Caco-2 (cell line): ENCODE results near the gene NAA38. TPM values are rescaled to one million over a fixed set of nuclear protein-coding genes. Genes with fewer than 3 reads are reported as not detected.

Source experiments
- BruUV-seq: library from RNA; stranded (reverse); fragments of 400-500 nt; replicated peaks from 2 replicates; lab custom pipeline; 2021; lab: Mats Ljungman, UMichigan
- CTCF ChIA-PET: fragments of 300-600 bp; sonication (Branson Sonifier 250); formaldehyde crosslinking; loops from one replicate; lab custom pipeline; 2022; ENCODE audit warnings: antibody characterized with exemption; lab: Charles Lee
- POLR2A ChIA-PET: fragments of 300-600 bp; sonication (Branson Sonifier 250); formaldehyde crosslinking; loops from one replicate; lab custom pipeline; 2022; ENCODE audit warnings: antibody characterized with exemption; lab: Charles Lee
- DNase-seq, 2 experiments: peaks; one replicate each; pipeline versions ENCODE4 v3.0.0 to v3.0.0-alpha.2; 2020 to 2022
- H3K27me3 ChIP-seq: replicated peaks from 2 replicates; pipeline ENCODE4 v1.6.0; 2011; ENCODE audit warnings: low read length; ENCODE audit not compliant: control insufficient read depth, insufficient read depth
- H3K36me3 ChIP-seq: 2 replicates; pipeline ENCODE4 v1.5.1; 2011; ENCODE audit warnings: low read length; ENCODE audit not compliant: control insufficient read depth, insufficient read depth
- H3K4me1 ChIP-seq: fragments of 250-450 bp; sonication (Bioruptor Pico); 2 replicates; pipeline ENCODE4 v1.5.1; 2020; ENCODE audit warnings: mild to moderate bottlenecking
- H3K4me3 ChIP-seq: 2 replicates; pipeline ENCODE4 v1.5.1; 2011; ENCODE audit warnings: low read depth, mild to moderate bottlenecking, control low read depth, low read length
- H3K9me3 ChIP-seq: fragments of 250-450 bp; sonication (Bioruptor Pico); 2 replicates; pipeline ENCODE4 v1.5.1; 2020; ENCODE audit warnings: mild to moderate bottlenecking, moderate library complexity
- H3K27ac Mint-ChIP-seq: one replicate; pipeline ENCODE4 v1.8.0; 2022; ENCODE audit warnings: mixed read lengths; ENCODE audit not compliant: unreplicated experiment
- H3K27me3 Mint-ChIP-seq: one replicate; pipeline ENCODE4 v1.8.0; 2022; ENCODE audit warnings: mixed read lengths; ENCODE audit not compliant: insufficient read depth, unreplicated experiment
- H3K36me3 Mint-ChIP-seq: one replicate; pipeline ENCODE4 v1.8.0; 2022; ENCODE audit warnings: mild to moderate bottlenecking, mixed read lengths; ENCODE audit not compliant: insufficient read depth, unreplicated experiment
- H3K4me1 Mint-ChIP-seq: one replicate; pipeline ENCODE4 v1.8.0; 2022; ENCODE audit warnings: low read depth, mixed read lengths; ENCODE audit not compliant: unreplicated experiment
- H3K4me3 Mint-ChIP-seq: one replicate; pipeline ENCODE4 v1.8.0; 2022; ENCODE audit warnings: mild to moderate bottlenecking, moderate library complexity, mixed read lengths; ENCODE audit not compliant: unreplicated experiment
- H3K9me3 Mint-ChIP-seq: one replicate; pipeline ENCODE4 v1.8.0; 2022; ENCODE audit warnings: mixed read lengths; ENCODE audit not compliant: unreplicated experiment
- intact Hi-C: fragments of 100-400 bp; cut with micrococcal nuclease; formaldehyde crosslinking; loops from one replicate; pipeline ENCODE4 v1.10.0; 2022; ENCODE audit not compliant: unreplicated experiment
- total RNA-seq: library from RNA; stranded (reverse); gene quantifications from 2 replicates; pipeline ENCODE4 v1.2.3, GENCODE V29; 2022
- TF ChIP-seq, protein P1 (sequence below), 2 experiments: fragments of 200-600 bp in 1 of 2; IDR thresholded peaks; 1 replicate in 1 of 2; 2 replicates in 1 of 2; pipeline versions ENCODE4 v1.5.1 to v1.8.0; 2011 to 2022; ENCODE audit warnings: antibody characterized with exemption in 1 of 2, control low read depth in 1 of 2, inconsistent platforms in 1 of 2, low read depth in 1 of 2, low read length in 1 of 2, mild to moderate bottlenecking in 1 of 2, moderate library complexity in 1 of 2; ENCODE audit not compliant: insufficient read depth in 1 of 2, severe bottlenecking in 1 of 2, unreplicated experiment in 1 of 2

The NAA38 gene
- total RNA-seq, 1 experiment from 2014 or later = 27.4 TPM

DNA sequence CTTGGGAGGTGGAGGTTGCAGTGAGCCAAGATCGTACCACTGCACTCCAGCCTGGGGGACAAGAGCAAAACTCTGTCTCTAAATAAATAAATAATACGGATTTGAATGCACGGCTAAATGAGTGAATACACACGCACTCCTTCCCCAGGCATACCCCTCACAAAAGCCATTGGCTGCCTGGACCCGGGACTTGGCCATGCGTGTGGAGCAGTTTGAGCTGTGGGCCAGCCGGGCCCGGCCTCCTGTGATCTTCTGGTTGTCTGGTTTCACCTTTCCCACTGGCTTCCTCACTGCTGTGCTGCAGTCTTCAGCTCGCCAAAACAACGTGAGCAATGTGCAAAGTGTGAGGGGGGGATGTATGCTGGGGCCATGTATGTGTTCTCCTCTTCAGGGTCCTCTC is 24.9 kb downstream of the NAA38 start:
- TF ChIP-seq, protein P1, sequence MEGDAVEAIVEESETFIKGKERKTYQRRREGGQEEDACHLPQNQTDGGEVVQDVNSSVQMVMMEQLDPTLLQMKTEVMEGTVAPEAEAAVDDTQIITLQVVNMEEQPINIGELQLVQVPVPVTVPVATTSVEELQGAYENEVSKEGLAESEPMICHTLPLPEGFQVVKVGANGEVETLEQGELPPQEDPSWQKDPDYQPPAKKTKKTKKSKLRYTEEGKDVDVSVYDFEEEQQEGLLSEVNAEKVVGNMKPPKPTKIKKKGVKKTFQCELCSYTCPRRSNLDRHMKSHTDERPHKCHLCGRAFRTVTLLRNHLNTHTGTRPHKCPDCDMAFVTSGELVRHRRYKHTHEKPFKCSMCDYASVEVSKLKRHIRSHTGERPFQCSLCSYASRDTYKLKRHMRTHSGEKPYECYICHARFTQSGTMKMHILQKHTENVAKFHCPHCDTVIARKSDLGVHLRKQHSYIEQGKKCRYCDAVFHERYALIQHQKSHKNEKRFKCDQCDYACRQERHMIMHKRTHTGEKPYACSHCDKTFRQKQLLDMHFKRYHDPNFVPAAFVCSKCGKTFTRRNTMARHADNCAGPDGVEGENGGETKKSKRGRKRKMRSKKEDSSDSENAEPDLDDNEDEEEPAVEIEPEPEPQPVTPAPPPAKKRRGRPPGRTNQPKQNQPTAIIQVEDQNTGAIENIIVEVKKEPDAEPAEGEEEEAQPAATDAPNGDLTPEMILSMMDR (IDR thresholded peaks at IDR 0.05; ENCODE audit: insufficient read depth in 1 of 2, low read depth in 1 of 2, low read length in 1 of 2, severe bottlenecking in 1 of 2, unreplicated experiment in 1 of 2) = no peak
- Mint-ChIP-seq H3K27me3 (no peaks in the 10 kb centered on the region), H3K9me3 (no peaks in the 10 kb centered on the region), H3K4me3 (no peak overlapping the region), H3K4me1 (peaks cover 5% of the 10 kb centered on the region), H3K36me3 (peaks cover 31% of the 10 kb centered on the region), H3K27ac (no peak overlapping the region)
- Histone ChIP-seq H3K27me3 (no peaks in the 10 kb centered on the region), H3K4me3 (no peak overlapping the region), H3K4me1 (0 out of 2 replicates have a peak, but pooled peaks cover 5% of the 10 kb centered on the region), H3K36me3 (no peaks in the 10 kb centered on the region), H3K9me3 (no peaks in the 10 kb centered on the region)
- intact Hi-C loops = no loop called here
- CTCF ChIA-PET = interaction anchor here (0.6 to 0.9 kb wide), 2 partner anchors 25 to 89 kb away, joined by 3 to 8 read pairs; partner anchors contain the start of gene NAA38
- no peak for DNase-seq
- no TSS peak for BruUV-seq
- POLR2A ChIA-PET = no interaction called here

DNA sequence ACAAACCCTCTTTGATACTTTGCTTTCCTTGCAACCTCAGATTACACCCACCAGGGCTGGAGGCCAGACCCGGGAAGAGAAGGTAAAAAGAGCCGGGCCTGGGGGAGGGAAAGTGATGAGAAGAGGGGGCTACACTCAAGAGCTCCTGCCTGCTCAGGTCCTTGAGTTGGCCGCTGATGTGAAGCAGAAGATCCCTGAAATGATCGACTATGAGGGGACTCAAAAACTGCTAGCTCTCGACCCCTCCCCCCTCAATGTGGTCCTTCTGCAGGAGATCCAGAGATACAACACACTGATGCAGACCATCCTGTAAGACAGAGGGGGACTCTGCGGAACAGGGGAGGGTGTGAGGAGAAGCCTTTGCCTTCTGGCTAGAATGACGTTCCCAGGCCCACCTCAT is 26.1 kb downstream of the NAA38 start:
- Histone ChIP-seq H3K36me3 (no peaks in the 10 kb centered on the region), H3K4me1 (0 out of 2 replicates have a peak, but pooled peaks cover 5% of the 10 kb centered on the region), H3K4me3 (no peak overlapping the region), H3K9me3 (no peaks in the 10 kb centered on the region), H3K27me3 (no peaks in the 10 kb centered on the region)
- Mint-ChIP-seq H3K4me3 (no peak overlapping the region), H3K27ac (no peak overlapping the region), H3K9me3 (no peaks in the 10 kb centered on the region), H3K4me1 (peaks cover 5% of the 10 kb centered on the region), H3K36me3 (peaks cover 19% of the 10 kb centered on the region), H3K27me3 (no peaks in the 10 kb centered on the region)
- POLR2A ChIA-PET = no interaction called here
- TF ChIP-seq, protein P1 (IDR thresholded peaks at IDR 0.05; ENCODE audit: insufficient read depth in 1 of 2, low read depth in 1 of 2, low read length in 1 of 2, severe bottlenecking in 1 of 2, unreplicated experiment in 1 of 2) = no peak
- intact Hi-C loops = no loop called here
- CTCF ChIA-PET = no interaction called here
- no TSS peak for BruUV-seq
- no peak for DNase-seq

DNA sequence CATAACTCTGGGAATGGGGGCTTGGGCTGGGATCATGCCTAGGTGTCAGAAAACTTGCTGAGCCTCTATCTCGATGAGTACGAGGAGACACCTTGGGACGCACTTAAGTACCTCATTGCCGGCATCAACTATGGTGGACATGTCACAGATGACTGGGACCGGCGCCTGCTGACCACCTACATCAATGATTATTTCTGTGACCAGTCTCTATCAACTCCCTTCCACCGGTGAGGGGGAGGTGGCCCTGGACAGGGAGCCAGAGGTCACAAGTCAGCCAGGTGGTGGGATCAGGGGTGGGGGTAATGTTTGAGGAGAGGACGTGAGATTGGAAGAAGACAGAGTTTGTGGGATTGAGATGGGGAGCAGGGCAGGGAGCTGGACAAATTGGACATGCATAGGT is 26.7 kb downstream of the NAA38 start:
- Histone ChIP-seq H3K4me1 (0 out of 2 replicates have a peak, but pooled peaks cover 5% of the 10 kb centered on the region), H3K27me3 (no peaks in the 10 kb centered on the region), H3K36me3 (no peaks in the 10 kb centered on the region), H3K9me3 (no peaks in the 10 kb centered on the region), H3K4me3 (no peak overlapping the region)
- TF ChIP-seq, protein P1 (IDR thresholded peaks at IDR 0.05; ENCODE audit: insufficient read depth in 1 of 2, low read depth in 1 of 2, low read length in 1 of 2, severe bottlenecking in 1 of 2, unreplicated experiment in 1 of 2) = no peak
- no peak for DNase-seq
- Mint-ChIP-seq H3K4me1 (peaks cover 6% of the 10 kb centered on the region), H3K27ac (no peak overlapping the region), H3K9me3 (no peaks in the 10 kb centered on the region), H3K36me3 (peaks cover 14% of the 10 kb centered on the region), H3K4me3 (no peak overlapping the region), H3K27me3 (no peaks in the 10 kb centered on the region)
- ChIA-PET POLR2A (no interaction called here), CTCF (no interaction called here)
- BruUV-seq = no TSS peak
- intact Hi-C loops = no loop called here
